NT2/D1 (cell line): ENCODE measurements around the gene ZNF385B.

Source experiments
- DNase-seq: peaks from one replicate; pipeline ENCODE4 v3.0.0-alpha.2; 2011; ENCODE audit warnings: low read depth, low spot score
- H3K27me3 ChIP-seq: 2 replicates; pipeline ENCODE4 v1.6.0; 2011; ENCODE audit warnings: mild to moderate bottlenecking; ENCODE audit not compliant: insufficient read length, insufficient read depth
- H3K36me3 ChIP-seq: 2 replicates; pipeline ENCODE4 v1.6.1; 2011; ENCODE audit warnings: mild to moderate bottlenecking, low read length, mixed read lengths; ENCODE audit not compliant: insufficient read depth, insufficient read length
- H3K4me1 ChIP-seq: 2 replicates; pipeline ENCODE4 v1.5.1; 2011; ENCODE audit not compliant: insufficient read depth, insufficient read length
- H3K4me3 ChIP-seq: 2 replicates; pipeline ENCODE4 v1.5.1; 2011; ENCODE audit warnings: low read depth; ENCODE audit not compliant: insufficient read length
- H3K9ac ChIP-seq: 2 replicates; pipeline ENCODE4 v1.6.0; 2011; ENCODE audit warnings: low read depth; ENCODE audit not compliant: insufficient read length
- H3K9me3 ChIP-seq: 2 replicates; pipeline ENCODE4 v1.5.1; 2011; ENCODE audit warnings: mild to moderate bottlenecking, low read length; ENCODE audit not compliant: insufficient read depth
- SUZ12 ChIP-seq: IDR thresholded peaks from 2 replicates; pipeline ENCODE4 v1.6.1; 2011; ENCODE audit not compliant: insufficient read length, insufficient read depth; ENCODE audit errors: extremely low read depth
- YY1 ChIP-seq: IDR thresholded peaks from 2 replicates; pipeline ENCODE4 v1.6.1; 2011; ENCODE audit not compliant: insufficient read length, insufficient read depth
- ZNF274 ChIP-seq: IDR thresholded peaks from 2 replicates; pipeline ENCODE4 v1.6.1; 2011; ENCODE audit warnings: mild to moderate bottlenecking, low read depth, low read length

ZNF385B gene

DNA sequence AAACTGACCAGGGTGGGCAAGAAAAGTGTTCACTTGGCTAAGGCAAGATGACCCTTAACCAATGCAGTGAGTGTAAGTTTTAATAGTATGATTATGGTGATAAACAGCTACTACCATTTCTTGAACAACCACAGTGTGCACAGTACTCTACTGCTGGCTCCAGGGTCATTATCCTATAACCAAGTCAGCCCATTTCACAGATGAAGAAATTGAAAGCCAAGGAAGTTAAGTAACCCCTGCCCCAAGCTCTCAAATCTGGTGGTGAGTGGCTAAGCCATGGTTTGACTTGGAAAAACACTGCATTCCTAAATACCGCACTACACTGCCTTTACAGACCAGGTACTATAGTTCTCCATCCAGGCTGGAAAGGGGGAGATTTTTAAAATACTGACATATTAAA is 5.7 kb downstream of the ZNF385B start:
- H3K4me1 ChIP-seq, result no peaks in the 10 kb centered on the region
- no peak overlapping the region for H3K9ac ChIP-seq
- H3K27me3 ChIP-seq, result peaks cover 23% of the 10 kb centered on the region
- no peak for DNase-seq
- TF ChIP-seq ZNF274 (no peak), YY1 (no peak), SUZ12 (no peak)
- no peaks in the 10 kb centered on the region for H3K36me3 ChIP-seq
- H3K4me3 ChIP-seq, result no peak overlapping the region
- H3K9me3 ChIP-seq, result no peaks in the 10 kb centered on the region

DNA sequence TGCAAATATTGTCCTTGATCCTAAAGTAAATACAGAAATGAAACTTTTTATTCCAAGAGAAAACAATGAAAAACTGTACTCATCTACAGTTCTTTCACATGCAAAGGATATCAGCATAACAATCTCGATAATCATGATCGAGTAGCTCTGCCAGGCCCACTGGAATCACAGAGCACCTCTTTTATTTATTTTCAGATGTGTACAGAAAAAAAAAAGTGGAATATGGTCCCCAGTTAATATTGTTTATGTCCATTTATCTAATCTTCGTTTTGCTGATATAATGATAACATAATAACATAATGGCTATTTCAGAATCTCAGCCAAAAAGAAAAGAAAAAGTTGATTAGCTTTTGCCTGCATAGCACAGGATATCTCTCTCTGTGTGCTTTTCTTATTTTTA is 6.5 kb downstream of the ZNF385B start:
- Histone ChIP-seq H3K9ac (no peak overlapping the region), H3K4me3 (no peak overlapping the region), H3K9me3 (no peaks in the 10 kb centered on the region), H3K4me1 (no peaks in the 10 kb centered on the region), H3K36me3 (no peaks in the 10 kb centered on the region), H3K27me3 (peaks cover 15% of the 10 kb centered on the region)
- no peak for DNase-seq
- TF ChIP-seq YY1, result no peak
- TF ChIP-seq ZNF274, result no peak
- no peak for TF ChIP-seq SUZ12

DNA sequence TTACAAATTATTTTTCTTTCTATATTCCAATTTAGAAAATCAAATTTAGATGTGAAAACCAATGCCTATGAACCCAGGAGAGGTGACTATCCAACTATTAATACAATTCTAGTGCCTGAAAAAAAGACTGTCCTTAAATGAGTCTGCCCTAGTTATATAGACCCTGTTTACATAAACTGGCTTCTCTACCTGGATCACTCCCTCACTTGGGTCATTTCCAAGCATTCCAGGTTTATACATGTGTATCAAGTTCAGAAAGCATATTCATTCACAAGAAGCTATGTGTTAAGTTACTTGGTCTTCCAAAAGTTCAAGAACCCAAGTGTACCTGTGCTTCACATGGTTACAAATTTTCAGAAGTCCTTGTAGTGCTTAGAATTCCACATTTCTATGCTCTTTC is 8.3 kb downstream of the ZNF385B start:
- H3K9me3 ChIP-seq, result no peaks in the 10 kb centered on the region
- H3K9ac ChIP-seq, result no peak overlapping the region
- TF ChIP-seq SUZ12, result no peak
- no peak for TF ChIP-seq ZNF274
- no peak for TF ChIP-seq YY1
- DNase-seq, result no peak
- no peaks in the 10 kb centered on the region for H3K4me1 ChIP-seq
- H3K4me3 ChIP-seq, result no peak overlapping the region
- no peaks in the 10 kb centered on the region for H3K27me3 ChIP-seq
- H3K36me3 ChIP-seq, result no peaks in the 10 kb centered on the region

DNA sequence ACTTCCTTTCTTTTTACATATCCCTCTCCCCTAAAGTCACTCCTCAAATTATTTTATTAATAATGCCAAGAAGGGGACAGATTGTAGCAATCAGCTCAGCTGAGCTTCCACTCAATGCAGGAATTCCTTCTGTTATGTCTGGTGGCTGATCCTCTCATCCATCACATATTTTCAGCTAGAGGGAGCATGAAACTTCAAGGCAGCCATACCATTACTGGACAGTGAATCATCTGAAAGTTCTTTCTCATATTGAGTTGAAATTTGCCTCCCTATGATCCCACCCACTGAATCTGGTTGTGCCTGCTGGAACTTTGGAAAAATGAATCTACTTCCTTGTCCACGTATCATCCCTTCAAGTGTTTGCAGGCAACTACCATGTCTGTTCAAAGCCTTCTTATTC is 11.2 kb downstream of the ZNF385B start:
- Histone ChIP-seq H3K27me3 (no peaks in the 10 kb centered on the region), H3K9ac (no peak overlapping the region), H3K9me3 (no peaks in the 10 kb centered on the region), H3K4me3 (no peak overlapping the region), H3K36me3 (no peaks in the 10 kb centered on the region), H3K4me1 (no peaks in the 10 kb centered on the region)
- TF ChIP-seq YY1 (no peak), SUZ12 (no peak), ZNF274 (no peak)
- DNase-seq, result no peak

DNA sequence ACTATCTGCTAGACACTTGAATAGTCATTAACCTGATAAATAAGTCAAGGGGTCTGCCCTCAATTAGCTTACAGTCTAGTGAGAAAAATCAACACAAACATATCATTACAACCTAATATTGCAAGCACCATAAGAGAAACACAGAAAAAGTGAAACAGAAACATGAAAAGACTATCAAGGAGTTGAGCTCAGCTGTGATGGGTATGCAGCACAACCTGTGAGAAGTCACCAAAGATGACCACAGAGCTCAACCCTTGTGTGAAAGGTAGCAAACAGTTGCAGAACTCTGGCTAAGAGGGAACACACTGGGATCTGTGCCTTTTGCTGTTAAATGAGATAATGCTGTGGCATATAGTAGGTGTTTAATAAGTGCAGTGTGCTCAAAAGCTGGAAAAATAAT is 11.7 kb downstream of the ZNF385B start:
- no peak for TF ChIP-seq YY1
- no peak for TF ChIP-seq SUZ12
- TF ChIP-seq ZNF274, result no peak
- no peak overlapping the region for H3K9ac ChIP-seq
- H3K4me1 ChIP-seq, result no peaks in the 10 kb centered on the region
- no peaks in the 10 kb centered on the region for H3K36me3 ChIP-seq
- no peak overlapping the region for H3K4me3 ChIP-seq
- DNase-seq, result no peak
- H3K9me3 ChIP-seq, result no peaks in the 10 kb centered on the region
- no peaks in the 10 kb centered on the region for H3K27me3 ChIP-seq

DNA sequence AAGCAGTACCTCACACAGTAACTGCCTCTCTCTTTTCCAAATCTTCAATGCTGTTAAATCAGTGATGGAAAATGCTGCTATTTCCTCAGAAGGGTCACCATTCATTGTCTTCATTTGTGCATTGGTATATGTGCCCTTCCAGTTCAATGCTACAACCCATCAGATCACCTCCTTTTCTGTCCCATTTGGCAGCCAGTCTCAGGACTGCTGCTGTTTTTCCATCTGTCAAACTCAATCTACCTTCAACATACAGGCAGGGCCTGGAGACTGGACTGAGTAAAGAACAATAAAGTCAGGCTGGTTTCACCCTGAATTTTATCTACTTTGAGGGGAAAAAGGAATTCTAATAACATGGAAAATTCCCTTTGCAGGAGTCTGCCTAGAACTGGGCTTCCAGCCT is 17.9 kb downstream of the ZNF385B start:
- H3K4me1 ChIP-seq, result no peaks in the 10 kb centered on the region
- no peak for DNase-seq

DNA sequence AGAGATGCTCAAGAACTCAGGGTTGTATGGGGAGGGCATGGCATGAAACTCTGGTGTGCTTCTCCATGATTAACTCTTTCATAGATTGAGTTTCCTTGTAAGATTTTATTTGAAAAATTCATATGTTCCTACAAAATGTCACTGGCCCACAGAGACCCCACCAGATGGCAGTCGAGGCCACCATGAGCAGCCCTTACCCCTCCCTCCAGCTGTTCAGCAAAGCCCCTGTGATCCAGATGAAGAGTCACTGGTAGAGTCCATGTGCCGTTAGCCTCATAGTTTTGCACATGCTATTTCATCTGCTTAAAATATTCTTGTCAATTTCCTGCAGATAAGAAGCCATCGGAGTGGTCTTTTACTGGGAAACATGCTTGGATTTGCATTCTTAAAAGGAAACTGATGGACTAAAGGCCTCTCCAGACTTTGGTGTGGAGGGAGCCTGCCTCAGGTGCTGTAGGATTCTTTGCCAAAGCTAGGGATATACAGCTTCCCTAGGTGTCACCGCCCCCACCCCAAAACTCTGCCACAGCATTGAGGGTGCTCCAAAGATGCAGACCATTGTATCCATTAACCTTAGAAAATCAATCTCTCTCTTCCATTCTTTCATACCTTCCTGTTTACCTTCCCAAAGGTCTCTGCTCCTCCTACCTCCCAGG is 18.8 kb downstream of the ZNF385B start:
- Histone ChIP-seq H3K9me3 (no peaks in the 10 kb centered on the region), H3K36me3 (no peaks in the 10 kb centered on the region), H3K27me3 (no peaks in the 10 kb centered on the region), H3K4me1 (no peaks in the 10 kb centered on the region), H3K4me3 (no peak overlapping the region), H3K9ac (no peak overlapping the region)
- TF ChIP-seq YY1, result no peak
- TF ChIP-seq SUZ12, result no peak
- no peak for TF ChIP-seq ZNF274
- DNase-seq, result no peak

More for the DNA sequence above, 17.9 kb downstream of the ZNF385B start:
- H3K4me3 ChIP-seq, result no peak overlapping the region
- H3K36me3 ChIP-seq, result no peaks in the 10 kb centered on the region
- no peaks in the 10 kb centered on the region for H3K27me3 ChIP-seq
- no peak for TF ChIP-seq ZNF274
- no peak for TF ChIP-seq SUZ12
- no peak for TF ChIP-seq YY1
- H3K9me3 ChIP-seq, result no peaks in the 10 kb centered on the region
- no peak overlapping the region for H3K9ac ChIP-seq

DNA sequence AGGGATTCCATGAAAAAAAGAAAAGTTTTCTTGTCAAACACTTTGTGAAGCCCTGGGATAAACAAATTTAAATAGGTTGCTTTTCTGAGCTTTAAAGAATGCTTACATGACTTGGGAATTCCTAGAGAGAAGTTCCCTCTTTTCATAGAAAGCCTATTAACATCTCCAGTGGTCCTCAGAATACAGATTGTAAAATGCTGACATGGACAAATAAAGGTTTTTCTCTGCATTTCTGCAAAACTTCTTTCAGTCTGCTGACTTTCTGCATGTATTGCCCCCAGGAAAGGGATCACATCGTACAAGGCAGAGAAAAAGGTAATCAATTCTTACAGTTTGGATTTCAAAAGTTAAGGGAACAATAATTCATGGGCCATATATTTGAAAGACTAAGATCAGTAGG is 20.6 kb downstream of the ZNF385B start:
- DNase-seq, result no peak
- no peaks in the 10 kb centered on the region for H3K9me3 ChIP-seq
- no peaks in the 10 kb centered on the region for H3K27me3 ChIP-seq
- no peak overlapping the region for H3K9ac ChIP-seq
- TF ChIP-seq YY1 (no peak), ZNF274 (no peak), SUZ12 (no peak)
- H3K4me1 ChIP-seq, result no peaks in the 10 kb centered on the region
- H3K4me3 ChIP-seq, result no peak overlapping the region
- no peaks in the 10 kb centered on the region for H3K36me3 ChIP-seq
